HepG2 (cell line): ENCODE data around the gene CPNE2. TPM values are rescaled to one million over a fixed set of nuclear protein-coding genes. Genes with fewer than 3 reads are reported as not detected.
A peak's percentile ranks its signal among the peaks of the same experiment; 100 is the strongest.

ENCODE experiments used
- ASH2L ChIP-seq: fragments of 300-600, 200-600 bp; sonication (generic); IDR thresholded peaks from 2 replicates; pipeline ENCODE4 v1.7.0; 2017; ENCODE audit warnings: low read depth, mild to moderate bottlenecking, moderate library complexity, mixed read lengths, low read length; ENCODE audit not compliant: insufficient read length
- GLI4 ChIP-seq: sonication (generic); formaldehyde crosslinking; IDR thresholded peaks from 2 replicates; pipeline ENCODE4 v1.5.1; 2020; ENCODE audit warnings: missing genetic modification reagents, mild to moderate bottlenecking, moderate library complexity, borderline replicate concordance
- HDAC1 ChIP-seq: sonication (generic); formaldehyde crosslinking; IDR thresholded peaks from 2 replicates; pipeline ENCODE4 v1.5.1; 2020; ENCODE audit warnings: mild to moderate bottlenecking, missing genetic modification reagents
- HNRNPLL ChIP-seq: fragments of 200-400 bp; formaldehyde crosslinking; IDR thresholded peaks from 2 replicates; pipeline ENCODE4 v1.6.1; 2017; ENCODE audit warnings: mild to moderate bottlenecking, low read depth, low read length; ENCODE audit not compliant: poor library complexity, severe bottlenecking
- MBD4 ChIP-seq: IDR thresholded peaks from 2 replicates; pipeline ENCODE4 v1.6.1; 2012; ENCODE audit warnings: low read length, inconsistent platforms, borderline replicate concordance
- MIER3 ChIP-seq: IDR thresholded peaks from 2 replicates; pipeline ENCODE4 v1.6.1; 2016; ENCODE audit warnings: missing compliant biosample characterization, borderline replicate concordance
- ZNF230 ChIP-seq: sonication (generic); formaldehyde crosslinking; IDR thresholded peaks from 2 replicates; pipeline ENCODE4 v1.4.0; 2020; ENCODE audit warnings: mild to moderate bottlenecking, missing genetic modification reagents
- ZNF607 ChIP-seq: sonication (generic); formaldehyde crosslinking; IDR thresholded peaks from 2 replicates; pipeline ENCODE4 v1.5.1; 2020; ENCODE audit warnings: missing genetic modification reagents, mild to moderate bottlenecking, borderline replicate concordance
- ZNF709 ChIP-seq: sonication (generic); formaldehyde crosslinking; IDR thresholded peaks from 2 replicates; pipeline ENCODE4 v1.5.0; 2020; ENCODE audit warnings: mild to moderate bottlenecking, missing genetic modification reagents
- polyA plus RNA-seq, 8 experiments: library from polyadenylated mRNA; depleted of rRNA in 3 of 8; stranded (reverse) in 7 of 8; unstranded in 1 of 8; fragments of >200 nt; fragmentation: Illumina TruSeq in 4 of 8; extraction: Trizol in 4 of 8; gene quantifications; 2 replicates each; pipeline versions ENCODE4 v1.2.1 to v1.2.3, GENCODE V29; 2011 to 2016; ENCODE audit warnings: low read depth in 4 of 8, missing spikeins in 1 of 8, mixed read lengths in 1 of 8; ENCODE audit not compliant: insufficient read depth in 1 of 8
- total RNA-seq, 5 experiments: library from RNA; depleted of rRNA; stranded (reverse); fragments of >200 nt; fragmentation: Illumina TruSeq; extraction: Trizol; gene quantifications; 2 replicates each; pipeline ENCODE4 v1.2.3, GENCODE V29; 2016; ENCODE audit warnings: low read depth in 1 of 5
- TF ChIP-seq, protein P1 (sequence below): IDR thresholded peaks from 2 replicates; pipeline ENCODE4 v1.6.1; 2016; ENCODE audit warnings: low read depth, missing genetic modification reagents, missing compliant biosample characterization
- TF ChIP-seq, protein P2 (sequence below): sonication (generic); formaldehyde crosslinking; IDR thresholded peaks from 2 replicates; pipeline ENCODE4 v1.4.0; 2020; ENCODE audit warnings: missing genetic modification reagents
- TF ChIP-seq, protein P3 (sequence below): sonication (generic); formaldehyde crosslinking; conservative IDR thresholded peaks from 2 replicates; pipeline ENCODE4 v1.8.0; 2022; ENCODE audit warnings: mild to moderate bottlenecking, moderate library complexity, missing genetic modification reagents
- TF ChIP-seq, protein P4 (sequence below): sonication (generic); formaldehyde crosslinking; IDR thresholded peaks from 2 replicates; pipeline ENCODE4 v1.4.0; 2020; ENCODE audit warnings: missing genetic modification reagents
- TF ChIP-seq, protein P5 (sequence below): sonication (generic); formaldehyde crosslinking; IDR thresholded peaks from 2 replicates; pipeline ENCODE4 v1.5.0; 2020; ENCODE audit warnings: mild to moderate bottlenecking, missing genetic modification reagents
- TF ChIP-seq, protein P6 (sequence below): sonication (generic); formaldehyde crosslinking; IDR thresholded peaks from 2 replicates; pipeline ENCODE4 v1.4.0; 2020; ENCODE audit warnings: mild to moderate bottlenecking, missing genetic modification reagents

The CPNE2 gene
- total and polyA plus RNA-seq, 2 of the 13 experiments (the other 11 are each of a cell fraction or from before 2014, with no cell fraction given): 10.6 to 23.3 TPM

DNA sequence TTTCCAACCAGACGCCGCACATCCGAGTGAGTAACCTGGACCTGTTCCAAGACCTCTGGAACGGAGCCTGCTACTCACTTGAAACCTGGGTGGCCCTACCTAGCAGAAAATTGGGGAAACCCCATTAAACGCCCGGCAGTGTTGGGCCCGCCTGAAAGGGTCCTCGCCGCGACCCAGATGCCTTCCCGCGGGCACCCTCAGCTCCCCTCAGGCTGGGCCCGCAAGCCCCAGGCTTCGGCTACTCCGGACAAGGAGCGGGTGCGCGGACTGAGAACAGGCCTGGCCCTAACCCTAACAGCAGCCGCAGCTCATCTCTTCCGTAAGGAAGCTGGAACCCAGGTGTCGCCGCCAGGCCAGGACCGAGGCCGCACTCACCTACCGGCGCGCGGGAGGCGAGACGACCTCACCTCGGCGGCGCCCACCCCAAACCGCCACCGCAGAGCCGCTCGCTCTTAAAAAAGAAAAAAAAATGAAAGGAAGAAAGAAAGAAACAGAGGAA, 93.1 kb downstream of the CPNE2 start (continued):
- TF ChIP-seq, protein P1, sequence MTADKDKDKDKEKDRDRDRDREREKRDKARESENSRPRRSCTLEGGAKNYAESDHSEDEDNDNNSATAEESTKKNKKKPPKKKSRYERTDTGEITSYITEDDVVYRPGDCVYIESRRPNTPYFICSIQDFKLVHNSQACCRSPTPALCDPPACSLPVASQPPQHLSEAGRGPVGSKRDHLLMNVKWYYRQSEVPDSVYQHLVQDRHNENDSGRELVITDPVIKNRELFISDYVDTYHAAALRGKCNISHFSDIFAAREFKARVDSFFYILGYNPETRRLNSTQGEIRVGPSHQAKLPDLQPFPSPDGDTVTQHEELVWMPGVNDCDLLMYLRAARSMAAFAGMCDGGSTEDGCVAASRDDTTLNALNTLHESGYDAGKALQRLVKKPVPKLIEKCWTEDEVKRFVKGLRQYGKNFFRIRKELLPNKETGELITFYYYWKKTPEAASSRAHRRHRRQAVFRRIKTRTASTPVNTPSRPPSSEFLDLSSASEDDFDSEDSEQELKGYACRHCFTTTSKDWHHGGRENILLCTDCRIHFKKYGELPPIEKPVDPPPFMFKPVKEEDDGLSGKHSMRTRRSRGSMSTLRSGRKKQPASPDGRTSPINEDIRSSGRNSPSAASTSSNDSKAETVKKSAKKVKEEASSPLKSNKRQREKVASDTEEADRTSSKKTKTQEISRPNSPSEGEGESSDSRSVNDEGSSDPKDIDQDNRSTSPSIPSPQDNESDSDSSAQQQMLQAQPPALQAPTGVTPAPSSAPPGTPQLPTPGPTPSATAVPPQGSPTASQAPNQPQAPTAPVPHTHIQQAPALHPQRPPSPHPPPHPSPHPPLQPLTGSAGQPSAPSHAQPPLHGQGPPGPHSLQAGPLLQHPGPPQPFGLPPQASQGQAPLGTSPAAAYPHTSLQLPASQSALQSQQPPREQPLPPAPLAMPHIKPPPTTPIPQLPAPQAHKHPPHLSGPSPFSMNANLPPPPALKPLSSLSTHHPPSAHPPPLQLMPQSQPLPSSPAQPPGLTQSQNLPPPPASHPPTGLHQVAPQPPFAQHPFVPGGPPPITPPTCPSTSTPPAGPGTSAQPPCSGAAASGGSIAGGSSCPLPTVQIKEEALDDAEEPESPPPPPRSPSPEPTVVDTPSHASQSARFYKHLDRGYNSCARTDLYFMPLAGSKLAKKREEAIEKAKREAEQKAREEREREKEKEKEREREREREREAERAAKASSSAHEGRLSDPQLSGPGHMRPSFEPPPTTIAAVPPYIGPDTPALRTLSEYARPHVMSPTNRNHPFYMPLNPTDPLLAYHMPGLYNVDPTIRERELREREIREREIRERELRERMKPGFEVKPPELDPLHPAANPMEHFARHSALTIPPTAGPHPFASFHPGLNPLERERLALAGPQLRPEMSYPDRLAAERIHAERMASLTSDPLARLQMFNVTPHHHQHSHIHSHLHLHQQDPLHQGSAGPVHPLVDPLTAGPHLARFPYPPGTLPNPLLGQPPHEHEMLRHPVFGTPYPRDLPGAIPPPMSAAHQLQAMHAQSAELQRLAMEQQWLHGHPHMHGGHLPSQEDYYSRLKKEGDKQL: 0 out of 2 replicates have a peak, but pooled peaks have one; percentile 31
- TF ChIP-seq, protein P2, sequence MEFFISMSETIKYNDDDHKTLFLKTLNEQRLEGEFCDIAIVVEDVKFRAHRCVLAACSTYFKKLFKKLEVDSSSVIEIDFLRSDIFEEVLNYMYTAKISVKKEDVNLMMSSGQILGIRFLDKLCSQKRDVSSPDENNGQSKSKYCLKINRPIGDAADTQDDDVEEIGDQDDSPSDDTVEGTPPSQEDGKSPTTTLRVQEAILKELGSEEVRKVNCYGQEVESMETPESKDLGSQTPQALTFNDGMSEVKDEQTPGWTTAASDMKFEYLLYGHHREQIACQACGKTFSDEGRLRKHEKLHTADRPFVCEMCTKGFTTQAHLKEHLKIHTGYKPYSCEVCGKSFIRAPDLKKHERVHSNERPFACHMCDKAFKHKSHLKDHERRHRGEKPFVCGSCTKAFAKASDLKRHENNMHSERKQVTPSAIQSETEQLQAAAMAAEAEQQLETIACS (CRISPR knock-in tag): peak; percentile 44; the same call in 1 of the 2 replicates
- TF ChIP-seq, protein P3, sequence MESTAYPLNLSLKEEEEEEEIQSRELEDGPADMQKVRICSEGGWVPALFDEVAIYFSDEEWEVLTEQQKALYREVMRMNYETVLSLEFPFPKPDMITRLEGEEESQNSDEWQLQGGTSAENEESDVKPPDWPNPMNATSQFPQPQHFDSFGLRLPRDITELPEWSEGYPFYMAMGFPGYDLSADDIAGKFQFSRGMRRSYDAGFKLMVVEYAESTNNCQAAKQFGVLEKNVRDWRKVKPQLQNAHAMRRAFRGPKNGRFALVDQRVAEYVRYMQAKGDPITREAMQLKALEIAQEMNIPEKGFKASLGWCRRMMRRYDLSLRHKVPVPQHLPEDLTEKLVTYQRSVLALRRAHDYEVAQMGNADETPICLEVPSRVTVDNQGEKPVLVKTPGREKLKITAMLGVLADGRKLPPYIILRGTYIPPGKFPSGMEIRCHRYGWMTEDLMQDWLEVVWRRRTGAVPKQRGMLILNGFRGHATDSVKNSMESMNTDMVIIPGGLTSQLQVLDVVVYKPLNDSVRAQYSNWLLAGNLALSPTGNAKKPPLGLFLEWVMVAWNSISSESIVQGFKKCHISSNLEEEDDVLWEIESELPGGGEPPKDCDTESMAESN (CRISPR knock-in tag): peak; percentile 52; the same call in 1 of the 2 replicates
- TF ChIP-seq ZNF709 (CRISPR knock-in tag): peak; percentile 88; the same call in 1 of the 2 replicates
- peak; percentile 72; the same call in 1 of the 2 replicates for TF ChIP-seq GLI4 (CRISPR knock-in tag)
- TF ChIP-seq HDAC1: peak; percentile 50; the same call in 1 of the 2 replicates
- TF ChIP-seq MBD4: no peak
- TF ChIP-seq ASH2L: peak; percentile 96
- TF ChIP-seq, protein P4, sequence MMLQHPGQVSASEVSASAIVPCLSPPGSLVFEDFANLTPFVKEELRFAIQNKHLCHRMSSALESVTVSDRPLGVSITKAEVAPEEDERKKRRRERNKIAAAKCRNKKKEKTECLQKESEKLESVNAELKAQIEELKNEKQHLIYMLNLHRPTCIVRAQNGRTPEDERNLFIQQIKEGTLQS (CRISPR knock-in tag): 0 out of 2 replicates have a peak, but pooled peaks have one; percentile 12
- TF ChIP-seq, protein P5, sequence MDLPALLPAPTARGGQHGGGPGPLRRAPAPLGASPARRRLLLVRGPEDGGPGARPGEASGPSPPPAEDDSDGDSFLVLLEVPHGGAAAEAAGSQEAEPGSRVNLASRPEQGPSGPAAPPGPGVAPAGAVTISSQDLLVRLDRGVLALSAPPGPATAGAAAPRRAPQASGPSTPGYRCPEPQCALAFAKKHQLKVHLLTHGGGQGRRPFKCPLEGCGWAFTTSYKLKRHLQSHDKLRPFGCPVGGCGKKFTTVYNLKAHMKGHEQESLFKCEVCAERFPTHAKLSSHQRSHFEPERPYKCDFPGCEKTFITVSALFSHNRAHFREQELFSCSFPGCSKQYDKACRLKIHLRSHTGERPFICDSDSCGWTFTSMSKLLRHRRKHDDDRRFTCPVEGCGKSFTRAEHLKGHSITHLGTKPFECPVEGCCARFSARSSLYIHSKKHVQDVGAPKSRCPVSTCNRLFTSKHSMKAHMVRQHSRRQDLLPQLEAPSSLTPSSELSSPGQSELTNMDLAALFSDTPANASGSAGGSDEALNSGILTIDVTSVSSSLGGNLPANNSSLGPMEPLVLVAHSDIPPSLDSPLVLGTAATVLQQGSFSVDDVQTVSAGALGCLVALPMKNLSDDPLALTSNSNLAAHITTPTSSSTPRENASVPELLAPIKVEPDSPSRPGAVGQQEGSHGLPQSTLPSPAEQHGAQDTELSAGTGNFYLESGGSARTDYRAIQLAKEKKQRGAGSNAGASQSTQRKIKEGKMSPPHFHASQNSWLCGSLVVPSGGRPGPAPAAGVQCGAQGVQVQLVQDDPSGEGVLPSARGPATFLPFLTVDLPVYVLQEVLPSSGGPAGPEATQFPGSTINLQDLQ (CRISPR knock-in tag): peak; percentile 78; the same call in 1 of the 2 replicates
- TF ChIP-seq HNRNPLL: peak; percentile 15
- TF ChIP-seq ZNF230 (CRISPR knock-in tag): no peak; the same call in 1 of the 2 replicates
- TF ChIP-seq, protein P6, sequence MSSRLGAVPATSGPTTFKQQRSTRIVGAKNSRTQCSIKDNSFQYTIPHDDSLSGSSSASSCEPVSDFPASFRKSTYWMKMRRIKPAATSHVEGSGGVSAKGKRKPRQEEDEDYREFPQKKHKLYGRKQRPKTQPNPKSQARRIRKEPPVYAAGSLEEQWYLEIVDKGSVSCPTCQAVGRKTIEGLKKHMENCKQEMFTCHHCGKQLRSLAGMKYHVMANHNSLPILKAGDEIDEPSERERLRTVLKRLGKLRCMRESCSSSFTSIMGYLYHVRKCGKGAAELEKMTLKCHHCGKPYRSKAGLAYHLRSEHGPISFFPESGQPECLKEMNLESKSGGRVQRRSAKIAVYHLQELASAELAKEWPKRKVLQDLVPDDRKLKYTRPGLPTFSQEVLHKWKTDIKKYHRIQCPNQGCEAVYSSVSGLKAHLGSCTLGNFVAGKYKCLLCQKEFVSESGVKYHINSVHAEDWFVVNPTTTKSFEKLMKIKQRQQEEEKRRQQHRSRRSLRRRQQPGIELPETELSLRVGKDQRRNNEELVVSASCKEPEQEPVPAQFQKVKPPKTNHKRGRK (CRISPR knock-in tag): 0 out of 2 replicates have a peak, but pooled peaks have one; percentile 75
- no peak for TF ChIP-seq ZNF607 (CRISPR knock-in tag)
- TF ChIP-seq MIER3: no peak
